DMS153 treated with DMSO at 0.1 percent for 48 hours (cell line): Measurements from ENCODE around the gene HS1BP3.

Experiments used
- DNase-seq: peaks from one replicate; lab custom pipeline; 2025; ENCODE audit not compliant: unreplicated experiment; lab: John Stamatoyannopoulos, UW

Gene HS1BP3

DNA sequence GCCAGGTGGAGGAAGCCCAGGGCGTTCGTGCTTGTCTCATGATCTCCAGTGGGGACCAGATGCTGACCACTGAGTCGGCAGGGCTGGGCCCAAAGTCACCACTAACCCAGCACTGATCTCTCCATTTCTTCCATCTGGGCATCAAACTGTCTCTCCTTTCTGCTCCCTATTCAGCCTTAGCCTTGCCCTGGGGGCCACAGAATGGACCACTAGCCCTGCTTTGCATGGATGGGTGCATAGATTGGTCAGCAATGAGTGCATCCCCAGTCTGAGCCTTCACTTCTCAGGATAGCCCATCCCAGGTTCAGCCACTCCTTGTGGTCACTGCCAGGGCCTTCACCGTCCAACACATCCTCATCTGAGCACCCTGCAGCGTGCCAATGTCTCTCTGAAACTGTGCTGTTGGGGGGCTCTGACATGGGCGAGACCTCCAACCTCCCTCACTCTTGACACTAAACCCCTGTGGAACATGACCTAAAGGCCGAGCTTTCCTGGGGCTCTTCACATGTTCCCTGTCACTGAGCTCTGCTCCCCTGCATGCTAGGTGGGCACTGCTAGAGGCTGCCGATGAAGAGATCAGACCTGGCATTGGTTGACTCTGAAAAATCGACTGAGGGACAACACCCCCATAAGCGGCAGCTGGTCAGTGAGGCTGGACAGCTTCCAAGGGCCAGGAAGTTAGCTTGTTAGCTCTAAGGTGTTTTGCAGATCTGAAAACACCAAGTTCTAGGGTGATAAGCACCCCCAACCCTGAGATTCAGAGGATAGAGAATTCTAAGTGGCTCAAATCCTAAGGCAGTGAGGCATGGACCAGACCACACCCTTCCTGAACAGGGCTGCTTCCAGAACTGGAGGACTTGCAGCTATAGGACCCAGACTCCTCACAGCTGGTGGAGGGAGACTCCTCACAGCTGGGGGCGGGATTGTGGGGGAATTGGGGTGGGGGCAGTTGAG is 61.7 kb downstream of the HS1BP3 start:
- DNase-seq = no peak

DNA sequence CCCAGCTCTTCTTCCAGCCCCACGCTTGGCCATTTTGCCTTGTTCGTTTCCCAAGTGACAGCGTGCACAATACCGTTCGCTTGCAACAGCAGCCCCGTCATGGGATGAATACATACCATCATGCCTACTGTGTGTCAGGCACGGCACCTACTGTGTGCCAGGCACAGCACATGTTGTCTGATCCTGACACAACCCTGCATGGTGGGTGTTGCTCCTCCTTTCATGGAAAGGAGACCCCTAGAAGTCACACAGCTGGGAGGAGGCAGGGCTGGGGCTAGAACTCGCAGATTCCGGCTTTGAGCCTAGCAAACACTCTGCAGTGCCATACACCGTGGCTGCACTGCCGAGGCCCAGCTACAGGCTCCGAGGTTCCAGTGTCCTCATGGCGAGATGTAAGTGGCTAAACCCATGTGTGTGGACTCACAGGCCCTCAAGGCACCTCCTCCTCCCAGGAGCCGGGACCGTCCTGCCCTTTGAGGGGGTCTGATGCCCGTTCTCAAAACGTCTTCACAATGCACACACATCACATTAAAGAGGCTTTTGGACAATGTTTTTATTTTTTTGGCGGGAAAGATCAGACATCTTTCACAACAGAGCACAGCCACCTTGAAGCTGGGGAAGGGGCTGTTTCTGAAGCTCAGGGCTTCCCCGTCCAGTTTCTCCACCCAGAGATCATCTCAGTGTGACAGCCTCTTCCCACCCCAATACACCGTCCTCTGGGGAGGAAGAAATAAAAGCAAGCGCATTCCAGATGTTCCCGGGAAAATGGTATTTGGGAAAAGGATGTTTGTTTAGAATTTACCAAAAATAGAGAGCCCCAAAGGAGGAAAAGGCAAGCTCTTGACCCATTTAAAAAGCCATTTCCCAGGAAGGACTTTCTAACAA is 64.9 kb downstream of the HS1BP3 start:
- no peak for DNase-seq

DNA sequence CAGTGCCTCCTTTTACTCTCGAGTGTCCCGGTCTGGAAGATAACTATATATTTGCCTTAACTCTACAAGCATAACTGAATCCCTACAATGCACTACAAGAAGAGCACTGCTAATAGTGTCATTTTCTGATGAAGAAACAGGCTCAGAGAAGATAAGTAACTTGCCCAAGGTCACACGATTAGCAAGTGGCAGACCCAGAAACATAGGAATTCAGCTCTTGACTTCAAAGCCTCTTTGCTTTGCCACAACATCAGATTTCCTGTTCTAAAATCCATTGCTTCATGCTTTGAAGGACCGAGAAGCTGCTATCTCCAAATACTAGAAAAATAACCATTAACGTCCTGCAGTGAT is 65.6 kb downstream of the HS1BP3 start:
- no peak for DNase-seq

- DNase-seq = no peak
Measured at GRCh38 chr2:20584399-20585358, 66.2 kb downstream of the HS1BP3 start.

DNA sequence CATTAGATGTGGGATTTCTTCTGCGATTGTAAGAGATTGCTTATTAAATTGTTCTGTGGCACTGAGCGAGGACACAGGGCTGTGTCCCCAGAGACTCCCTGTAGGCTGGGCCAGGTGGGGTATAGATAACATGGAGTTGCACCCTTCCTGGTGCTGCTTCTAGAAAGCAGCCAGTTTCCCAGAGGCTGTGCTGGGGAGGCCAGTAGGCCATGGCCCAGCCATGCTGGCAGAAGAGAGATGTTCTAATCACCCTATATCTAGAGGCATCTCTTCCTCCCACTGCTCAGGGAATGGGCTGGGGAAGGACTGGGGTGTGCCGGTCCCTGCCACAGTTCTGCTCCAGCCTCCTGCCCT is 66.9 kb downstream of the HS1BP3 start:
- DNase-seq = no peak

- no peak for DNase-seq
Measured at GRCh38 chr2:20583425-20583881, 67.4 kb downstream of the HS1BP3 start.

GRCh38 chr2:20582600-20583221 is 68.2 kb downstream of the HS1BP3 start:
- DNase-seq = no peak

DNA sequence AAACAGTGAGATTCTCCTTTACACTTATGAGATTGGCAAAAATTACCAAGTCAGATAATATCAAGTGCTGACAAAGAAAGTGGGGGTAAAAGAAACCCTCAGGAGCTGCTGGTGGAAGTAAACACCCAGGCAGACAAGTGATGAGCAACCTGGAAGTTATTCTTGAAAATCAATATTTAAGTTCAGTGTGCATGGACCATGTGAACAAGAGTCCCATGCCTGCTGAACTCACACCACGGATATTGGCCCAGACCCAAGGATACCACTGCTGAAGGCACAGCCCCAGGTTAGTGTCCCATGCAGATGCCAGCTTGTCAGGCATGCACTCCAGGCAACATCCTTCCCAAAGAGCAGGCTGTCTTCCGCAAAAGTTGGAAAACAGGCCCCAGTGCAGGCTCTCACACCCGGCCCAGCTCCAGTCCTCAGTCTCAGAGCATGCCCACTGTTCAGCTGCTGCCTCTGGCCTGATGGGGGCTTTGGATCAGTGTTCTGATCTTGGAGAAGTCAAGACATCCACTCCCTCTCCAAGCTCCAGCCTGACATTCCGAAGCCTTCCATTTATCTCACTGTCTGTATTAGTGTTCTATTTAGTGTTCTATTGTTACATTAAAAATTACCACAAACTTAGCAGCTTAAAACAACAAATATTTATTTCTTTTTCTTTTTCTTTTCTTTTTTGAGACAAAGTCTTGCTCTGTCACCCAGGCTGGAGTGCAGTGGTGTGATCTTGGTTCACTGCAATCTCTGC is 70.0 kb downstream of the HS1BP3 start:
- DNase-seq = no peak

GRCh38 chr2:20579866-20580265 is 71.0 kb downstream of the HS1BP3 start:
- DNase-seq = no peak

DNA sequence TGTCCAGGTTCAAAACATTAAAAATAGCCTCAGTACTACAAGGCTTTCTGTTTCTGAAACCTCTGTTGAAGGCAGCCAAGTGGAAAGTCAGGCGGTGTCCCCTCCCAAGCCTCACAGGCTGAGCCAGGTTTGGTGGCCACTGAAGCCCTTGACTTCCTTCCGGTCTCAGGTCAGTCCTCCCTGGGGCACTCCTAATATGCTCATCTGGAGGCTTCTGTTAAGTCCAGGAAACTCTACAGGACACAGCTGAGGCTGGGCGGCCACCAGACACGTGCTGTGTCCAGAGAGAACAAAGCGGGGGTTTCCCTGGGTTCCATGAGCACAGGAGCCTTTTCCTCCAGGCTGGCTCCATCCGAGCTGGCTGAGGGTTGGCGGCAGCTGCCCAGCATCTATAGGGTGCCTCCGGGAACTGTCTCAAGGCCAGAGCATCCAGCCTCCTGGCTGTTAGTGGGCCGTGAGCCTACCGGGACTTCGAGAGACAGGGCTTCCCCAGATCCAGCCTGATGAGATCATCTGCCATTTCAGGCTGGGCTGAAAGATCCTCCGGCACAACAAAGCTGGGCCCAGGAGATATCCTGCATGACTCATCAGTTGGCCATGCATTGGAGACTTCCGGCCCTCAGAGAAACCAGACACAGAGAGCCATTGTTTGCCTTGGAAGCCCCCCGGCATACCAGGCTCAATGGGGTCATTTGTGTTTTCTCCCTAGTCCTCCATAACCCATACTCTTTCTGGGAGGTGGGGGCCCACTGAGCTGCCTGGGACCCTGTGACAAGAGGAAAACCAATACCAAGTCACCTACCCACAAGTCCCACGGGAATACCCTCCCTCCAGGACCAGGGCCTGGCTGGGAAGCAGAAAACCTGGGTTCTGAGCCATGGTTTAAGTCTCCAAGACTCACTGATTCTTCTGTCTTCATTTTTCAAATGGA is 71.7 kb downstream of the HS1BP3 start:
- peak; percentile 27 for DNase-seq

- no peak for DNase-seq
Measured at GRCh38 chr2:20578266-20578894, 72.5 kb downstream of the HS1BP3 start.

DNA sequence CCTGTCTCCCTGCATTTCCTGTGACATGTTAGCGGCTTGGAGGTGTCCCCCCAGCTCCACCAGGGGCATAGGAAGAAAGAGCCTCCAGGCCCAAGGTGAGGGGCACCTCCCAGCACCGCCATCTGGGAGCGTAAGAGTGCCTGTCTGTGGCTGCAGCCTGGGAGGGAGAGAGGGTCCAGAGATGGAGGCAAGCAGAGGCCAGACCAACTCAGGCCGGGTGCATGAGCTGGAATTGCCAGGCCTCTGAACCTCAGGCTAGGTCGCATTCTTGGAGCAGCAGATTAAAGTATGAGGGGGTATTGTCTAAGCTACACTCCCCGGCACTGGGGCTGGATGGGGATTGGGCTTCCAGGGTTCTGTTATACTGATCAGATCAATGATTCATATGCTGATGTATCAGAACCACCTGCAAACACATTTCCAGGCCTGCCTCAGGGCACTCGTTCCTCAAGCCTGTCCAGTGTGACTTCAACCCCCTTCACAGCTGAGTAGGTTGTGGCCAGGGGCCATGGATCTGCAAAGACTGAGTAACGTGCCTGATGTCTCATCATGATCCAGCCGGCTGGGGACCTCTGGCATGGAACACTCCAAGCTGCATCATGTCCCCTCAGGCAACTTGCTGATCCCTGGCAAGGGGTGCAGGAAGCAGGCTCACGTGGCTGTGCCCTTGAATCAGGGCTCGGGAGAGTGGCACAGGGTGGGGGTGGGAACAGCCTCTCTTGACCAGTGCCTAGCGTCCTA is 73.2 kb downstream of the HS1BP3 start:
- no peak for DNase-seq

- DNase-seq = no peak
Measured at GRCh38 chr2:20576598-20577115, 74.2 kb downstream of the HS1BP3 start.

- no peak for DNase-seq
Measured at GRCh38 chr2:20575935-20576597, 74.8 kb downstream of the HS1BP3 start.

GRCh38 chr2:20575414-20575813 is 75.5 kb downstream of the HS1BP3 start:
- DNase-seq = no peak

GRCh38 chr2:20574930-20575329 is 76.0 kb downstream of the HS1BP3 start:
- DNase-seq = no peak
